Lung (tissue), 12 donors: ENCODE data around the gene MYADML2. TPM values are rescaled to one million over a fixed set of nuclear protein-coding genes. Genes with fewer than 3 reads are reported as not detected.

Source experiments
- ATAC-seq: fragments of 200-7000 bp; cut with Tn5 transposase; one replicate; pipeline ENCODE4 v1.9.1; 2020; ENCODE audit warnings: moderate number of reproducible peaks; ENCODE audit not compliant: insufficient read depth, low FRiP score
- DNase-seq, 3 donors: peaks; one replicate each; pipeline ENCODE4 v3.0.0-alpha.2; 2013 to 2017
- H3K27ac ChIP-seq, 2 donors: one replicate each; pipeline ENCODE4 v1.5.1; 2013; ENCODE audit warnings: mild to moderate bottlenecking in 2 of 2, moderate library complexity in 2 of 2, control low read depth in 1 of 2, inconsistent platforms in 1 of 2, low read depth in 1 of 2, low read length in 1 of 2
- H3K27me3 ChIP-seq, 3 donors: one replicate each; pipeline ENCODE4 v1.5.1; 2013; ENCODE audit warnings: low read length in 2 of 3; ENCODE audit not compliant: control insufficient read depth in 3 of 3, insufficient read depth in 3 of 3
- H3K36me3 ChIP-seq, 4 donors: one replicate each; pipeline ENCODE4 v1.5.1; 2013; ENCODE audit warnings: low read length in 4 of 4, mild to moderate bottlenecking in 1 of 4, moderate library complexity in 1 of 4; ENCODE audit not compliant: control insufficient read depth in 4 of 4, insufficient read depth in 4 of 4
- H3K4me1 ChIP-seq, 5 donors: one replicate each; pipeline ENCODE4 v1.5.1; 2013; ENCODE audit warnings: low read length in 5 of 5, mild to moderate bottlenecking in 2 of 5, moderate library complexity in 1 of 5; ENCODE audit not compliant: control insufficient read depth in 5 of 5, insufficient read depth in 5 of 5
- H3K4me3 ChIP-seq: one replicate; pipeline ENCODE4 v1.5.1; 2013; ENCODE audit warnings: mild to moderate bottlenecking, control low read depth, moderate library complexity
- H3K9ac ChIP-seq, 2 donors: one replicate each; pipeline ENCODE4 v1.5.1; 2013; ENCODE audit warnings: low read length in 2 of 2, control low read depth in 1 of 2; ENCODE audit not compliant: insufficient read depth in 1 of 2
- H3K9me3 ChIP-seq, 4 donors: one replicate each; pipeline ENCODE4 v1.5.1; 2013; ENCODE audit warnings: low read length in 3 of 4, mild to moderate bottlenecking in 1 of 4, moderate library complexity in 1 of 4; ENCODE audit not compliant: control insufficient read depth in 4 of 4, insufficient read depth in 3 of 4
- WGBS, 2 donors: extraction: QIAGEN DNeasy Blood & Tissue Kit; methylation state at CpG; one replicate each; pipeline ENCODE4 v1.1.7; 2013; 5-methylcytosine and 5-hydroxymethylcytosine counted together
- polyA plus RNA-seq, 2 donors: library from polyadenylated mRNA; stranded (reverse); fragments of 200-250 nt; gene quantifications; one replicate each; pipeline ENCODE4 v1.2.1, GENCODE V29; 2013
- total RNA-seq, 2 donors: library from RNA; depleted of rRNA in 1 of 2; stranded (reverse); fragments of >200 nt in 1 of 2; gene quantifications; one replicate each; pipeline ENCODE4 v1.2.1, GENCODE V29; 2014 to 2021
- TF ChIP-seq, protein P1 (sequence below): IDR thresholded peaks from 2 replicates; pipeline ENCODE4 v1.5.1; 2012; ENCODE audit warnings: mild to moderate bottlenecking; ENCODE audit errors: control extremely low read depth, extremely low read depth
- donor health status: control.
- donor health status: control.
- donor health status: Bipolar disorder and iron deficiency.
- donor health status: healthy.
- donor health status: DM: yes; HTN: yes; CAD: no.

MYADML2 gene
- total and polyA plus RNA-seq, 4 donors, result not detected

DNA sequence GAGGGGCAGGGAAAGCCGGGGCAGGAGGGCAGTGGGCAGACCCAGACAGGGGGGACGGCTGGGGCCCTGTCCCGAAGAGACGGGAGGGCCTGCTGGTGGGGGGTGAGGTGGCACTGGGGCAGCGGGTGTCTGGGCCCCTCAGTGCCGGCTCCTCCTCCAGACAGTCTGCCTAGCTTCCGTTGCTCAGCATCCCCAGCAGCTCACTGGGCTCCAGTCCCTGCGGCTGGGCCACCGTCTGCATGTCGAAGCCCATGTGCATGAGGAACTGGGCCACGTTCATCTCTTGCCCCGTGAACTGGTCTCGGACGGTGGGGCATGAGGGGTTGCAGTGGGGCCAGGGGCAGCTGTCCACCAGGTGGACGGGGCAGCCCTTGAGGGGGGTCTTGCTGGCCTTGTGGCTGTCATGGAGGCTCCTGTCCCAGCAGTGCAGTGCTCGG, 5.8 kb upstream of the MYADML2 start:
- H3K36me3 ChIP-seq, result no peaks in the 10 kb centered on the region
- H3K27me3 ChIP-seq, result no peaks in the 10 kb centered on the region
- H3K9ac ChIP-seq, result no peak overlapping the region
- H3K27ac ChIP-seq, result no peak overlapping the region
- TF ChIP-seq, protein P1, sequence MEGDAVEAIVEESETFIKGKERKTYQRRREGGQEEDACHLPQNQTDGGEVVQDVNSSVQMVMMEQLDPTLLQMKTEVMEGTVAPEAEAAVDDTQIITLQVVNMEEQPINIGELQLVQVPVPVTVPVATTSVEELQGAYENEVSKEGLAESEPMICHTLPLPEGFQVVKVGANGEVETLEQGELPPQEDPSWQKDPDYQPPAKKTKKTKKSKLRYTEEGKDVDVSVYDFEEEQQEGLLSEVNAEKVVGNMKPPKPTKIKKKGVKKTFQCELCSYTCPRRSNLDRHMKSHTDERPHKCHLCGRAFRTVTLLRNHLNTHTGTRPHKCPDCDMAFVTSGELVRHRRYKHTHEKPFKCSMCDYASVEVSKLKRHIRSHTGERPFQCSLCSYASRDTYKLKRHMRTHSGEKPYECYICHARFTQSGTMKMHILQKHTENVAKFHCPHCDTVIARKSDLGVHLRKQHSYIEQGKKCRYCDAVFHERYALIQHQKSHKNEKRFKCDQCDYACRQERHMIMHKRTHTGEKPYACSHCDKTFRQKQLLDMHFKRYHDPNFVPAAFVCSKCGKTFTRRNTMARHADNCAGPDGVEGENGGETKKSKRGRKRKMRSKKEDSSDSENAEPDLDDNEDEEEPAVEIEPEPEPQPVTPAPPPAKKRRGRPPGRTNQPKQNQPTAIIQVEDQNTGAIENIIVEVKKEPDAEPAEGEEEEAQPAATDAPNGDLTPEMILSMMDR, result no peak
- H3K4me3 ChIP-seq, result no peak overlapping the region
- H3K4me1 ChIP-seq, result peaks cover 0 to 2% (median 0%) of the 10 kb centered on the region in 5 donors
- no peaks in the 10 kb centered on the region for H3K9me3 ChIP-seq
- ATAC-seq (no peak), DNase-seq (no peak)
- WGBS, 2 donors, result 73 to 85% methylated on average over 15 to 16 of the region's 16 CpGs

DNA sequence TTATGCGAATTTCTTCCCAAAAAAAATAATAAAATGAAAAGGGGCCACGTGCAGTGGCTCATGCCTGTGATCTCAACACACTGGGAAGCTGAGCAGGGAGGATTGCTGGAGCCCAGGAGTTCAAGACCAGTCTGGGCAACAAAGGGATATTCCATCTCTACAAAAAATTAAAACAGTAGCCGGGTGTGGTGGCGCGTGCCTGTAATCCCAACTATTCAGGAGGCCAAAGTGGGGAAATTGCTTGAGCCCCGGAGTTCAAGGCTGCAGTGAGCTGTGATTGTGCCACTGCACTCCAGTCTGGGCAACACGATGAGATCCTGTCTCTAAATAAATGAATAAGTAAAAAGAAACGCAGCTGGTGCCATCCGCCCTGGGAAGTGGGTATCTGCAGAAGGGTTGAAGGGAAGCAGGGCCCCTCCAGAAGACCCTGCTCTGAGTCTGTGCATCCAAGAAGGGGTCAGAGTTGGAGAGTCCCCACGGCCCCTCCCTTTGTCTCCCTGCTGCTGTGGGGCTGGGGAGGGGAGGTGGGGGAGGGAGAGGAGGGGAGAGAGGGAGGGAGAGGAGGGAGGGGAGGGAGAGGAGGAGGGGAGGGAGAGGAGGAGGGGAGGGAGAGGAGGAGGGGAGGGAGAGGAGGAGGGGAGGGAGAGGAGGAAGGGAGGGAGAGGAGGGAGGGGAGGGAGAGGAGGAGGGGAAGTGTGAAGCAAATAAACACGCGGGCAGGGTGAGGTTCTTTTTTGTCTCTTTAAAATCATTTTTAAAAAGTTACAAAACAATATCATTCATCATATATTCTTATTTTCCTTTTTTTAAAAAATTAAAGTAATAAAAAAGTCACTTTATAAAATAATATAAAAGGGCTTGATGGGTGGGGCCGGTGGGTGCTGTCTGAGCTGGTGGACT, 5.0 kb upstream of the MYADML2 start:
- no peak for ATAC-seq

DNA sequence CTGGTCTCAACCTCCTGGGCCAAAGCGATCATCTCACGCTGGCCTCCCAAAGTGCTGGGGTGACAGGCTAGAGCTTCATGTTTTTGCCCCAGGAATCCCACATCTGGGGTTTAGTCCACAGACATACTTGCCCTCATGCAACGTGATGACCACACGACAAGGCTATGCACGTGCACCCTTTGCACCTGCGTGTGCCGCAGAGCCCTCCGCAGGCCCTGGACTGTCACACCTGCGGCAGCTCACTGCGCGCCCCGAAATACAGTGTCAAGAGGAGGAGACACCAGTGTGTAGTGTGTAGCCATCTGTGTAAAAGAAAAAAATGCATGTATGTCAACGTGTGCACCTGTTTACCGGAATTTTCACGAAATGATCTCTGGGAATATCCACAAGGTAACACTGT, 3.5 kb upstream of the MYADML2 start:
- no peak overlapping the region for H3K9ac ChIP-seq
- peaks cover 0 to 2% (median 0%) of the 10 kb centered on the region in 5 donors for H3K4me1 ChIP-seq
- no peak overlapping the region for H3K4me3 ChIP-seq
- H3K27ac ChIP-seq, result no peak overlapping the region
- no peak for ATAC-seq
- H3K27me3 ChIP-seq, result no peaks in the 10 kb centered on the region
- no peaks in the 10 kb centered on the region for H3K9me3 ChIP-seq
- WGBS, 2 donors, result 90 to 91% methylated on average over 15 of the region's 15 CpGs
- no peak for DNase-seq
- no peaks in the 10 kb centered on the region for H3K36me3 ChIP-seq
- TF ChIP-seq, protein P1, result no peak

More for the DNA sequence above, 5.0 kb upstream of the MYADML2 start:
- Histone ChIP-seq H3K9me3 (no peaks in the 10 kb centered on the region), H3K36me3 (no peaks in the 10 kb centered on the region), H3K4me1 (peaks cover 0 to 2% (median 0%) of the 10 kb centered on the region in 5 donors), H3K27me3 (no peaks in the 10 kb centered on the region), H3K27ac (no peak overlapping the region), H3K4me3 (no peak overlapping the region), H3K9ac (no peak overlapping the region)
- TF ChIP-seq, protein P1, result no peak
- DNase-seq, result no peak
- WGBS, 2 donors, result 45 to 50% methylated on average over 13 of the region's 13 CpGs
